ENCODE data around the gene PHF21A. TPM values are rescaled to one million over a fixed set of nuclear protein-coding genes. Genes with fewer than 3 reads are reported as not detected.

Gene PHF21A
- total RNA-seq, 4 donors from 2014 or later = 16.1 to 73.0 (median 22.1) TPM

DNA sequence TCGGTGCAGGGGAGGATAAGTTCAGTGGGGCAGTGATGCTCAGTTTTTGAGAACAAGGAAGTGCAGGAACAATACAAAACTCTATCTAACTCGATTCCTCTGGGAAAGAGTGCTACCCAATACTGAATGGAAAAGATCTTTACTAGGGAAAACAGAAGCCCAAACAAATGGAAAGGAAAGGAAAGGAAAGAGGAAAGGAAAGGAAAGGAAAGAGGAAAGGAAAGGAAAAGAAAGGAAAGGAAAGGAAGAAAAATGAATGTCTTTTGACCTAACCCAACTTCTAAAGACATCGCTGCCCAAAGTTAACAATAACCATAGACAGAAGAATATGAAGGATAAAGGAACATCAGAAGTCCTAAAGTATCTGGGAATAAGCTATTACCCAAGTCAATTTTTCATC is 41.6 kb downstream of the PHF21A start:
- TF ChIP-seq, protein P1, sequence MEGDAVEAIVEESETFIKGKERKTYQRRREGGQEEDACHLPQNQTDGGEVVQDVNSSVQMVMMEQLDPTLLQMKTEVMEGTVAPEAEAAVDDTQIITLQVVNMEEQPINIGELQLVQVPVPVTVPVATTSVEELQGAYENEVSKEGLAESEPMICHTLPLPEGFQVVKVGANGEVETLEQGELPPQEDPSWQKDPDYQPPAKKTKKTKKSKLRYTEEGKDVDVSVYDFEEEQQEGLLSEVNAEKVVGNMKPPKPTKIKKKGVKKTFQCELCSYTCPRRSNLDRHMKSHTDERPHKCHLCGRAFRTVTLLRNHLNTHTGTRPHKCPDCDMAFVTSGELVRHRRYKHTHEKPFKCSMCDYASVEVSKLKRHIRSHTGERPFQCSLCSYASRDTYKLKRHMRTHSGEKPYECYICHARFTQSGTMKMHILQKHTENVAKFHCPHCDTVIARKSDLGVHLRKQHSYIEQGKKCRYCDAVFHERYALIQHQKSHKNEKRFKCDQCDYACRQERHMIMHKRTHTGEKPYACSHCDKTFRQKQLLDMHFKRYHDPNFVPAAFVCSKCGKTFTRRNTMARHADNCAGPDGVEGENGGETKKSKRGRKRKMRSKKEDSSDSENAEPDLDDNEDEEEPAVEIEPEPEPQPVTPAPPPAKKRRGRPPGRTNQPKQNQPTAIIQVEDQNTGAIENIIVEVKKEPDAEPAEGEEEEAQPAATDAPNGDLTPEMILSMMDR (IDR thresholded peaks at IDR 0.05) = no peak

DNA sequence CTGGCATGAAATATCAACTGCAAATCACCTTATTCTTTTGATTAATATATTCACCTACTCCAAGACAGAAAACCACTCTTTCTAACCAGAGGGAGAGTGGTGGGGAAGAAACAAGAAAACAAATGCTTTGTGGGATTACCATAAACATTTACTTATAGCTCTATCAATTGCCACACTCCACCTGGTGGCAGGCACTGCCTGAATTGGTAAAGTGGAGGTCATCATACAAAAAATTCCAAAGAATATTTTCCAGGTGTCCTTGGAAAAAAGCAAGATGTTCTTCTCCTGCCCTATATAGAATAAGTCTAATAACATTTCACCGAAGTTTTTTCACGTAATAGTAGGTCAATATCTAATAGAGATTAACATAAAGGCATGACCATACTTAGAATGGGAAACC is 45.3 kb downstream of the PHF21A start:
- no peak for DNase-seq (ENCODE audit: low spot score)
- ATAC-seq (ENCODE audit: low FRiP score) = no peak

More for the DNA sequence above, 41.6 kb downstream of the PHF21A start:
- ATAC-seq (ENCODE audit: low FRiP score) = no peak
- DNase-seq (ENCODE audit: low spot score) = no peak

DNA sequence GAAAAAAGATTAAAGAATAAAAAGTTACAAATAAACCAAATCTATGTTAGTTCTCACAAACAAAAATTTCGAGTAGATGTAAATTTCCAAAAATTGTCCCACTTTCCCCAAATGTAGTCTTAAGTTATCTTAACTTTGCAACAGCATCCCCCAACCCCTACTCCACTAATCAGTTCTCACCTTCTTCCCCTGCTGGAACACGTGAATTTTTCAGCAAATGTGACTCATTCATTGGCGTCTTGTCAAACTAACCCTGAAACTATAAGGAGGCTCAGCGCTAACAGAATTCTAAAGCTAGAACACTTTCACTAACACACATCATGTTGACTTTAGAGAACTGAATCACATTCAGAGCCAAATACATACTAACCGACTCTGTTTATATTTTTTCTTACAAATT is 46.1 kb downstream of the PHF21A start:
- peak; percentile 75 for ATAC-seq (ENCODE audit: low FRiP score)

More for the DNA sequence above, 45.3 kb downstream of the PHF21A start:
- TF ChIP-seq, protein P1 (IDR thresholded peaks at IDR 0.05) = no peak

DNA sequence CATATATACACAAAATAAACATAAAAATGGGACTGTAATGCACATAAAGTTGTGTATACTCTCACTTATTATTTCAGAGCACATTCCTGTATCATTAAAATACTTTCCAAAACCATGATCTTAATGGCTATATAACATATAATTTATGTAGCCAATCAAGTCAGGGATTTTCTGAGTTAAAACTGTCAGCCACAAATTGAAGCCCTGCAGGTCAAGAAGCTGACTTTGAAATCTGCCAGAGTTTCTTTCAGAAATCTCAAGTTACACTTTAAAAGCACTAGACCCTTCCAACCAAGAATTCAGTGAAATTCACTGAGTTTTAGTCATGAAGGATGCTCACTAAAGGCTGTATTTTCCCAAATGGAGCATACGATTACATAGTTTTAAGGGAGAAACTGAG is 47.6 kb downstream of the PHF21A start:
- ATAC-seq (ENCODE audit: low FRiP score) = no peak
- TF ChIP-seq, protein P1 (IDR thresholded peaks at IDR 0.05) = no peak

More for the DNA sequence above, 46.1 kb downstream of the PHF21A start:
- TF ChIP-seq, protein P1 (IDR thresholded peaks at IDR 0.05) = no peak
- no peak for DNase-seq (ENCODE audit: low spot score)

DNA sequence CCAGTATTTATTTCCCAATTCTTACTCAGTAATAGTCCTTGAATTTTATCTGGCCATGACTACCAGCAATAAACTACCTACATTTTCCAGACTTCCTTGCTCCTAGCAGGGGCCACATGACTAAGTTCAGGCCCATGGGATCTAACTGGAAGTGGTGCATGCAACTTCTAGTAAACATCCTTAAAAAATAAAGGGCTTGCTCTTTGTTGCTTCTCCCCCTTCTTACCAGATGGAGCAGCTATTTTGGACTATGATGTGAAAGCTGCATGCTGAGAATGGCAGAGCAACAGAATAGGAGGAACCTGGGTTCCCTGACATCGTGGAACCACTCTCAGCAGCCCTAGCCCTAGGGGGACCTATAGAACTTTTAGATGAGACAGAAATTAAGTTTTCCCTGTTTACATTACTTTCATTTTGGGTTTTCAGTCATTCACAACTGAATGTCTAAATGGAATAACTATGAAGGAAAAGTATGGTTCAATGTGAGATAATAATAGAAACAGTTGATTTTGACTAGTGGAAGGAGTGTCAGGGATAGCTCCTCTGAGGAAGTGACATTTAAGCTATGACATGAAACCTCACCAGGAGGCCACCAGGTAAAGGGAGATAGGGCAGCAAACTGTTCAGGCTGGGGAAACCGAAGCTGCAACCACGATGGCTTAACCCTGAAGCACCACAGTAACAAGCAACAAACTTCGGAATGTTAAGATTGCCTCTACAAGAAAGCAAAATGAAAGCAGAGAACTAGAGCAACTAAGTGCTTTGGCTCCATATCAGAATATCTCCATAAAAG is 48.9 kb downstream of the PHF21A start:
- DNase-seq (ENCODE audit: low spot score) = no peak
- peak; percentile 44 for ATAC-seq (ENCODE audit: low FRiP score)
- TF ChIP-seq, protein P1 (IDR thresholded peaks at IDR 0.05) = no peak

More for the DNA sequence above, 47.6 kb downstream of the PHF21A start:
- no peak for DNase-seq (ENCODE audit: low spot score)

DNA sequence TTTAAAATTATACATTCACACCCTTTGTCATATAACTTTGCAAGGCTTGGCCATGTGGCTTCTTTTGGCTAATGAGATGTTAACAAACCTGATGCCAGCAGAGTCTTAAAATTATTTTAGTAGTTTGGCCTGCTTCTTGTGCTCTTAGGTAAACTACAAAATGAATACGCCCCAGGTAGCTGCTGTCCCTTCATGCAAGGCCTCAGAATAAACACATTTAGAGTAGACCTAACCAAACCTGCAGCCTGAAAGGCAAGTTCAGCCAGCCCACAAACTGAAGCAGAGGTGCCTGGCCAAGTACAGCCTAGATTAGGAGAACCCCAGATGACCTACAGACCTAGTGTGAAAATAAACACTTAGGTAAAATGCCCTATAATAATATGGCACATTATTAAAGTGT is 50.2 kb downstream of the PHF21A start:
- ATAC-seq (ENCODE audit: low FRiP score) (no peak), DNase-seq (ENCODE audit: low spot score) (no peak)
- TF ChIP-seq, protein P1 (IDR thresholded peaks at IDR 0.05) = no peak

DNA sequence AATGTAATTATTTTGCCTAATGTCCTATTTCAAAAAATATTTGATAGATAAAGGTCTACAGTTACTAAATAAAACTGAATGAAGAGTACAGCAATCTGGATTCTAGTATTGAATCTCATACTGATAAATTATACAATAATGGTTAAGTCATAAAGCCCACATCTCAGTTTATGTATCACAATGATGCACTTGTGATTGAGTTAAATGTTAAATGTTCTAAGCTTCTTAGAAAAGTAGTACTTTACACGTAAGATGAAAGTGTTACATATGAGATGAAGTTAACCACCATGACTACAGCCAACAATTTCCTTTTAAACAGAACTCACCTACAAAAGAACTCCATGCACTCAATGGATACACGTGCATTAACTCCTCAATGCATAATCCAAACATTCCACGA is 51.7 kb downstream of the PHF21A start:
- TF ChIP-seq, protein P1 (IDR thresholded peaks at IDR 0.05) = no peak
- DNase-seq (ENCODE audit: low spot score) = no peak
- ATAC-seq (ENCODE audit: low FRiP score) = no peak
